ENCODE measurements around the gene GINS3.
A peak's percentile ranks its signal among the peaks of the same experiment; 100 is the strongest.
"Not testable (repeated sequence)": the region's sequence is repeated elsewhere in the genome, so short reads cannot be mapped to it uniquely, and the experiment has no call there.

Gene GINS3

GRCh38 chr16:58399718-58400633, 7.7 kb downstream of the GINS3 start:
- no peak for FAIRE-seq

DNA sequence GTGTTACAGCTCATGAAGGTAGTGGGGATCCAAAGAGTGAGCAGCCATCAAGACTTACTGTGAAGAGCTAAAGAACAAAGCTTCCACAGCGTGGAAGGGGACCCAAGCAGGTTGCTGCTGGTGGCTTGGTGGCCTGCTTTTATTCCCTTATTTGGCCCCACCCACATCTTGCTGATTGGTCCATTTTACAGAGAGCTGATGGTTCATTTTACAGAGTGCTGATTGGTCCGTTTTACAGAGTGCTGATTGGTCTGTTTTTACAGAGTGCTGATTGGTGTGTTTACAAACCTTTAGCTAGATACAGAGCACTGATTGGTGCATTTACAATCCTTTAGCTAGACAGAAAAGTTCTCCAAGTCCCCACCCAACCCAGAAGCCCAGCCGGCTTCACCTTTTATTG, 9.0 kb downstream of the GINS3 start:
- FAIRE-seq; DNase-seq (ENCODE audit: insufficient read length): not testable (repeated sequence)

More at GRCh38 chr16:58399718-58400633, 7.7 kb downstream of the GINS3 start:
- TF ChIP-seq TAF1 (IDR thresholded peaks at IDR 0.05; ENCODE audit: borderline replicate concordance, low read depth, low read length): no peak
- no peak for TF ChIP-seq POLR2A (IDR thresholded peaks at IDR 0.05; ENCODE audit: low read depth, low read length)
- TF ChIP-seq POLR2AphosphoS5 (IDR thresholded peaks at IDR 0.05; ENCODE audit: low read depth, low read length): no peak
- DNase-seq (ENCODE audit: insufficient read length): no peak

- FAIRE-seq (no peak), DNase-seq (ENCODE audit: insufficient read length) (no peak)
- TF ChIP-seq TAF1 (IDR thresholded peaks at IDR 0.05; ENCODE audit: borderline replicate concordance, low read depth, low read length): no peak
- TF ChIP-seq POLR2A (IDR thresholded peaks at IDR 0.05; ENCODE audit: low read depth, low read length): no peak
- no peak for TF ChIP-seq POLR2AphosphoS5 (IDR thresholded peaks at IDR 0.05; ENCODE audit: low read depth, low read length)
Measured at GRCh38 chr16:58402796-58403195, 10.5 kb downstream of the GINS3 start.

GRCh38 chr16:58409316-58409973, 17.2 kb downstream of the GINS3 start:
- TF ChIP-seq TAF1 (IDR thresholded peaks at IDR 0.05; ENCODE audit: borderline replicate concordance, low read depth, low read length) (no peak), POLR2AphosphoS5 (IDR thresholded peaks at IDR 0.05; ENCODE audit: low read depth, low read length) (no peak), POLR2A (IDR thresholded peaks at IDR 0.05; ENCODE audit: low read depth, low read length) (no peak)
- no peak for FAIRE-seq
- DNase-seq (ENCODE audit: insufficient read length): no peak

GRCh38 chr16:58411336-58411735, 19.1 kb downstream of the GINS3 start:
- TF ChIP-seq TAF1 (IDR thresholded peaks at IDR 0.05; ENCODE audit: borderline replicate concordance, low read depth, low read length): no peak
- no peak for TF ChIP-seq POLR2A (IDR thresholded peaks at IDR 0.05; ENCODE audit: low read depth, low read length)
- TF ChIP-seq POLR2AphosphoS5 (IDR thresholded peaks at IDR 0.05; ENCODE audit: low read depth, low read length): no peak
- no peak for FAIRE-seq

GRCh38 chr16:58411736-58412614, 19.7 kb downstream of the GINS3 start:
- FAIRE-seq: no peak
- DNase-seq (ENCODE audit: insufficient read length): no peak
- TF ChIP-seq POLR2AphosphoS5 (IDR thresholded peaks at IDR 0.05; ENCODE audit: low read depth, low read length) (no peak), POLR2A (IDR thresholded peaks at IDR 0.05; ENCODE audit: low read depth, low read length) (no peak), TAF1 (IDR thresholded peaks at IDR 0.05; ENCODE audit: borderline replicate concordance, low read depth, low read length) (no peak)

More at GRCh38 chr16:58411336-58411735, 19.1 kb downstream of the GINS3 start:
- no peak for DNase-seq (ENCODE audit: insufficient read length)

DNA sequence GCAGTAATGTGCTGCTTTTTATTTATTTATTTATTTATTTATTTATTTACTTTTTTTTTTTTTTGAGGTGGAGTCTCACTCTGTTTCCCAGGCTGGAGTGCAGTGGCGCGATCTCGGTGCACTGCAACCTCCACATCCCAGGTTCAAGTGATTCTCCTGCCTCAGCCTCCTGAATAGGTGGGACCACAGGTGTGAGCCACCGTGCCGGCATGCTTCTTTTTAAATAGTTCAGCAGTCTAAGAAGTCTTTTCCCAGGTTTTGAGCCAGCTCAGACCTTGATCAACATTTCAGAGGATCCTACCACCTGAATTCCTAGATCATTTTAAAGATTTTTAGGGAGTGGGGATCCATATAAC, 20.3 kb downstream of the GINS3 start:
- not testable (repeated sequence) for DNase-seq (ENCODE audit: insufficient read length); FAIRE-seq

DNA sequence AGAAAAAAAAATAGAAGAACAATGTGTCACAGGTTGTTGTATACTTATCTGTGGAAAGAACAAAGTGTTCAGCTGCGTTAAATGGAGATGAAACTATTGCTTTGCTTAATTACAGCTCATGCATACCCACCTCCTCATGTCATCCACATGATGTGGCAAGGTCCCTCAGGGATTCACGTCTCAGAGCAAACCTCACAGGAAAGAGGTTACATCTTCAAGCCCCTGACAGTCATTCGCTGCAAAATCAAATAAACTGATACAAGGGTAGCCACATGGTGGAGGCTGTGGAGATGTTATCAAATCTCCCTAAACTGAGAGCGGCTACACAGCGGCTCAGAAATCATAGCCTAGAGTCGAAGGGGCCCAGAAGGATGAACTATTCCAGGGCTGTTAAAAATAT, 21.1 kb downstream of the GINS3 start:
- FAIRE-seq: no peak
- TF ChIP-seq POLR2AphosphoS5 (IDR thresholded peaks at IDR 0.05; ENCODE audit: low read depth, low read length) (no peak), POLR2A (IDR thresholded peaks at IDR 0.05; ENCODE audit: low read depth, low read length) (no peak), TAF1 (IDR thresholded peaks at IDR 0.05; ENCODE audit: borderline replicate concordance, low read depth, low read length) (no peak)
- no peak for DNase-seq (ENCODE audit: insufficient read length)

DNA sequence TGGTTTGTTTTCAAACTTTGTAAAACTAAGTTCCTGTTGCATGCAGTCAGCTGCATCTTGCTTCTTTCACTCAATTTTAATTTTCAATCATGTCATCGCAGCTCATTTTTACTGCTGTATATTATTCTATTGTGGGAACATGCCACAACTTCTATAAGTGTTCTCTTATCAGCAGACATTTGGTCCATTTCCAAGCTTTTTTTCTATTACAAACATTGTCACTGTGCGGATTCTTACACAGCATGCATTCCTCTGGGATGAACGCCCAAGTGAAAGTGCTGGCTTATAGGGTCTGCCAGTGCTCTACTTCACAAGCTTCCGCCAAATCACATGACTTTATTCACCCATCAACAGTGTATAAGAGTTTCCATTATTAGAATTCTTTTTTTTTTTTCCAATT, 22.7 kb downstream of the GINS3 start:
- FAIRE-seq (no peak), DNase-seq (ENCODE audit: insufficient read length) (no peak)
- no peak for TF ChIP-seq POLR2AphosphoS5 (IDR thresholded peaks at IDR 0.05; ENCODE audit: low read depth, low read length)

- FAIRE-seq; DNase-seq (ENCODE audit: insufficient read length): not testable (repeated sequence)
Measured at GRCh38 chr16:58415961-58416360, 23.7 kb downstream of the GINS3 start.

- DNase-seq (ENCODE audit: insufficient read length): no peak
- TF ChIP-seq TAF1 (IDR thresholded peaks at IDR 0.05; ENCODE audit: borderline replicate concordance, low read depth, low read length): no peak
- TF ChIP-seq POLR2A (IDR thresholded peaks at IDR 0.05; ENCODE audit: low read depth, low read length): no peak
- TF ChIP-seq POLR2AphosphoS5 (IDR thresholded peaks at IDR 0.05; ENCODE audit: low read depth, low read length): no peak
- peak; percentile 14 for FAIRE-seq
Measured at GRCh38 chr16:58417035-58417434, 24.8 kb downstream of the GINS3 start.

DNA sequence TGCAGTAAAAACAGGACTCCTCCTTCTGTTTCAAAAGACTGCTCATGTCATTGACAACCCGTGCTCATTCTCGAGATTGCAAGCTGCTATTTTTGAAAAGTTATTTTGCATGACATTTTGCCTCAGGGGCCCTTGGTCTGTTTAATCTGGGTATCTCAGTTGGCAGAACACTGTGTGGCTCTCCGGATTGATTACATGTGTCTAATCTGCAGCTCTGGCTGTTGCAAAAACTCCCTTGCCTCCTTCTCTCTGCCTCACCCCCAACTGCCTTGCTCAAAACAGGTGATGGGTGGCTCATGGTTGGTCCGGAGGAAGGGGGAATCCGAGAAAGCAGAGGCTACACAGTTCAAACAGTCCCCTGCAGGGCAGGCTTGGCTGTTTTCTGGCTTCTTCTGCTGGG, 25.3 kb downstream of the GINS3 start:
- DNase-seq (ENCODE audit: insufficient read length) (no peak), FAIRE-seq (no peak)
- no peak for TF ChIP-seq POLR2AphosphoS5 (IDR thresholded peaks at IDR 0.05; ENCODE audit: low read depth, low read length)
- TF ChIP-seq TAF1 (IDR thresholded peaks at IDR 0.05; ENCODE audit: borderline replicate concordance, low read depth, low read length): no peak
- no peak for TF ChIP-seq POLR2A (IDR thresholded peaks at IDR 0.05; ENCODE audit: low read depth, low read length)

Measured in GM12892 (cell line).